KMS-11 (cell line): Measurements from ENCODE around the gene VCP.

Experiments
- H2AFZ ChIP-seq: fragments of 200-600 bp; sonication (generic); 2 replicates; pipeline ENCODE4 v1.6.1; 2016; ENCODE audit warnings: antibody characterized with exemption, mixed run types, low read depth
- H3K27ac ChIP-seq: fragments of 200-600 bp; sonication (generic); 2 replicates; pipeline ENCODE4 v1.6.1; 2016; ENCODE audit warnings: mild to moderate bottlenecking, mixed run types
- H3K27me3 ChIP-seq: fragments of 200-600 bp; sonication (generic); 2 replicates; pipeline ENCODE4 v1.6.1; 2017; ENCODE audit warnings: mild to moderate bottlenecking, low read depth, mixed run types, moderate library complexity; ENCODE audit not compliant: insufficient read depth
- H3K36me3 ChIP-seq: fragments of 200-600 bp; sonication (generic); 2 replicates; pipeline ENCODE4 v1.6.1; 2017; ENCODE audit warnings: mild to moderate bottlenecking, mixed run types; ENCODE audit not compliant: insufficient read depth
- H3K4me1 ChIP-seq: fragments of 200-600 bp; sonication (generic); 2 replicates; pipeline ENCODE4 v1.6.1; 2016; ENCODE audit warnings: mild to moderate bottlenecking, low read depth, mixed run types; ENCODE audit not compliant: poor library complexity, severe bottlenecking
- H3K4me2 ChIP-seq: fragments of 200-600 bp; sonication (generic); 2 replicates; pipeline ENCODE4 v1.7.0; 2016; ENCODE audit warnings: mild to moderate bottlenecking, mixed run types
- H3K4me3 ChIP-seq: fragments of 200-600 bp; sonication (generic); IDR thresholded peaks from 2 replicates; pipeline ENCODE4 v1.6.1; 2017; ENCODE audit warnings: low read depth, low read length, mixed read lengths; ENCODE audit not compliant: insufficient read depth
- H3K79me2 ChIP-seq: fragments of 200-600 bp; sonication (generic); 2 replicates; pipeline ENCODE4 v1.6.1; 2016; ENCODE audit warnings: low read depth, mixed run types; ENCODE audit not compliant: insufficient read depth
- H3K9ac ChIP-seq: fragments of 200-600 bp; sonication (generic); 2 replicates; pipeline ENCODE4 v1.6.1; 2016; ENCODE audit warnings: mild to moderate bottlenecking, mixed run types
- H4K20me1 ChIP-seq: fragments of 200-600 bp; sonication (generic); 2 replicates; pipeline ENCODE4 v1.6.1; 2016; ENCODE audit warnings: mild to moderate bottlenecking, mixed run types; ENCODE audit not compliant: insufficient read depth
- TF ChIP-seq, protein P1 (sequence below): fragments of 200-600 bp; sonication (generic); conservative IDR thresholded peaks from 2 replicates; pipeline ENCODE4 v1.6.1; 2017; ENCODE audit warnings: low read depth, mild to moderate bottlenecking, antibody characterized with exemption, low read length, moderate library complexity, mixed read lengths

The VCP gene

DNA sequence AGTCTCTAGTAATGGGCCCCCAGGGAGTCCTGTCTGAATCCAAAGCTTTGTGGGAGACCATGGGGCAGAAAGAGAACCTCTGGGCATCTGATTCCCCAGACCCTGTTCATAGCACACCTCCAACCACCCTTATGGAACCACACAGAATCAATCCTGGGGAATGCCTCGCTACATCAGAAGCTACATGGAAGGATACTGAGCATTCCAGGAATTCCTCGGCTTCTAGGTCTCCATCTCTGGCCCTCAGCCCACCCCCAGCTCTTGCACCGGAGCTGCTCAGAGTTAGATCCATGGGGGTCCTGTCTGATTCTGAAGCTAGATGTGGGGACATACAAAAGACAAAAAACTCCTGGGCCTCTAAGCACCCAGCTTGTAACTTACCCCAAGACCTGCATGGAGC, 28.4 kb downstream of the VCP start:
- Histone ChIP-seq H3K27me3 (no peaks in the 10 kb centered on the region), H3K27ac (no peak overlapping the region), H3K9ac (no peak overlapping the region), H3K4me3 (no peak overlapping the region), H4K20me1 (no peaks in the 10 kb centered on the region), H3K4me1 (no peaks in the 10 kb centered on the region), H2AFZ (no peak overlapping the region), H3K36me3 (no peaks in the 10 kb centered on the region), H3K4me2 (no peak overlapping the region), H3K79me2 (no peaks in the 10 kb centered on the region)
- TF ChIP-seq, protein P1, sequence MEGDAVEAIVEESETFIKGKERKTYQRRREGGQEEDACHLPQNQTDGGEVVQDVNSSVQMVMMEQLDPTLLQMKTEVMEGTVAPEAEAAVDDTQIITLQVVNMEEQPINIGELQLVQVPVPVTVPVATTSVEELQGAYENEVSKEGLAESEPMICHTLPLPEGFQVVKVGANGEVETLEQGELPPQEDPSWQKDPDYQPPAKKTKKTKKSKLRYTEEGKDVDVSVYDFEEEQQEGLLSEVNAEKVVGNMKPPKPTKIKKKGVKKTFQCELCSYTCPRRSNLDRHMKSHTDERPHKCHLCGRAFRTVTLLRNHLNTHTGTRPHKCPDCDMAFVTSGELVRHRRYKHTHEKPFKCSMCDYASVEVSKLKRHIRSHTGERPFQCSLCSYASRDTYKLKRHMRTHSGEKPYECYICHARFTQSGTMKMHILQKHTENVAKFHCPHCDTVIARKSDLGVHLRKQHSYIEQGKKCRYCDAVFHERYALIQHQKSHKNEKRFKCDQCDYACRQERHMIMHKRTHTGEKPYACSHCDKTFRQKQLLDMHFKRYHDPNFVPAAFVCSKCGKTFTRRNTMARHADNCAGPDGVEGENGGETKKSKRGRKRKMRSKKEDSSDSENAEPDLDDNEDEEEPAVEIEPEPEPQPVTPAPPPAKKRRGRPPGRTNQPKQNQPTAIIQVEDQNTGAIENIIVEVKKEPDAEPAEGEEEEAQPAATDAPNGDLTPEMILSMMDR: no peak

DNA sequence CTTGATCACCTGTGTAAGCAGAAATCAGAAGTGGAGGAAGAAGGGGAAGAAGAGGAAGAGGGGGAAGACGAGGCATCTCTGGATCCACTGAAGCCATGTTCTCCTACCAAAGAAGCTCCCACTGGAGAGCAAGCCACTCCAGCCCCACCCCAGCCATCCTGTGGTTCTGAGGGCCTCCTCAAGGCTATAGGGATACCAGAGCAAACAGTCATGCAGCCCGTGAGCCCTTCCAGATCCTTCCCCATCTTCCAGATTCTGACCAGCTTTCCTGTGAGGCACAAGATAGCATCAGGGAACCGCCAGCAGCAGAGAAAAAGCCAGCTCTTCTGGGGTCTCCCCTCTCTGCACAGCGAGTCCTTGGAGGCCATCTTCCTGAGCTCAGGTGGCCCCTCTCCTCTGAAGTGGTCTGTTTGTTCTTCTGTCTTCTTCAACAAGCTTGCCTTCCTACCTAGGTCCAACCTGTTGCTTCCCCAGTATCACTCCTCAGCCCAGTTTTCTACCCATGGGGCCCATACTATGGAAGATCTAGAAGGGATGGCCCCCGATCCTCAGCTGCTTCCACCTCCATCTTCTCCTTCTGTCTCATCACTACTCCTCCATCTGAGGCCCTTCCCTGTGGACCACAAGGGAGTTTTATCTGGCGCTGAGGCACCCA, 29.4 kb downstream of the VCP start:
- Histone ChIP-seq H2AFZ (no peak overlapping the region), H3K4me2 (no peak overlapping the region), H3K79me2 (no peaks in the 10 kb centered on the region), H3K4me3 (no peak overlapping the region), H3K36me3 (no peaks in the 10 kb centered on the region), H3K9ac (no peak overlapping the region), H3K4me1 (no peaks in the 10 kb centered on the region), H3K27ac (no peak overlapping the region), H4K20me1 (no peaks in the 10 kb centered on the region), H3K27me3 (no peaks in the 10 kb centered on the region)
- TF ChIP-seq, protein P1: no peak

DNA sequence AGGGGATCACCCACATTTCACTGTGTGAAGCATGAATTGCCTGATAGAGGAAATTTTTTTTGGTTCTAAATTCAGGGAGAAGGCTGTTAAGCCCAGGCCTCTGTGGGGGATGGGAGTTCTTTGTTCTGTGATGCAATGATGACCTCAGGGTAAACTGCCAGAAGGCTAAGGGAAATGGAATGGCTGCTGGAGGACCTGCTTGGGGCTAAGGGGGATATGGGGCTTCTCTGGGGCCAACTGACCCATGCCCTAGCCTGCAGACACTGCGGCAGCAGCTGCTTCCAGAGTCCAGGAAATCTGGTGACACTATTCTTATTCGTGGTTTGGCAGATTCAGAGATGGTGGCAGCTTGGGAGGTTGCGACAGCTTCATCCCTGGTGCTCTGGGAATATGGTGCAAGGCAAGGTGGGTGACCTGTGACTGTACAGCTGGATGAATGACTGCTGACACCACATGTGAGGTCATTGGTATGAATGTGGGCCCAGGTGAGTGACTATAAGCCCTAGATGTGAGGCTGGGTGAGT, 30.3 kb downstream of the VCP start:
- H3K4me2 ChIP-seq: no peak overlapping the region
- H3K79me2 ChIP-seq: no peaks in the 10 kb centered on the region
- H2AFZ ChIP-seq: no peak overlapping the region
- H3K27me3 ChIP-seq: no peaks in the 10 kb centered on the region
- H3K9ac ChIP-seq: no peak overlapping the region
- TF ChIP-seq, protein P1: no peak
- peaks cover 3% of the 10 kb centered on the region; the same call in 1 of the 2 replicates for H4K20me1 ChIP-seq
- H3K27ac ChIP-seq: no peak overlapping the region
- H3K4me3 ChIP-seq: no peak overlapping the region
- H3K36me3 ChIP-seq: no peaks in the 10 kb centered on the region
- no peaks in the 10 kb centered on the region for H3K4me1 ChIP-seq

GRCh38 chr9:35035851-35036701, 36.3 kb downstream of the VCP start:
- Histone ChIP-seq H3K9ac (no peak overlapping the region), H3K36me3 (no peaks in the 10 kb centered on the region), H3K4me3 (no peak overlapping the region), H4K20me1 (peaks cover 3% of the 10 kb centered on the region; the same call in 1 of the 2 replicates), H3K4me2 (no peak overlapping the region), H3K27me3 (no peaks in the 10 kb centered on the region), H3K79me2 (no peaks in the 10 kb centered on the region), H3K4me1 (no peaks in the 10 kb centered on the region), H3K27ac (no peak overlapping the region), H2AFZ (no peak overlapping the region)
- TF ChIP-seq, protein P1: no peak
